DND-41 (cell line): ENCODE data around the gene PRKG2.
"Not testable (repeated sequence)": the region's sequence is repeated elsewhere in the genome, so short reads cannot be mapped to it uniquely, and the experiment has no call there.

Experiments used
- ATAC-seq: fragments of 200-7000 bp; cut with Tn5 transposase; 3 replicates; pipeline ENCODE4 v1.9.1; 2021; ENCODE audit warnings: low read depth; ENCODE audit not compliant: insufficient read depth
- DNase-seq: peaks from one replicate; pipeline ENCODE4 v3.0.0-alpha.2; 2020
- H2AFZ ChIP-seq: 2 replicates; pipeline ENCODE4 v1.6.0; 2012; ENCODE audit warnings: low read depth, low read length
- H3K27ac ChIP-seq: 2 replicates; pipeline ENCODE4 v1.5.1; 2012; ENCODE audit warnings: low read length, inconsistent platforms
- H3K27me3 ChIP-seq: fragments of 200-600 bp; sonication (generic); 2 replicates; pipeline ENCODE4 v1.6.0; 2012; ENCODE audit warnings: low read length, mild to moderate bottlenecking, inconsistent platforms; ENCODE audit not compliant: insufficient read depth, poor library complexity
- H3K36me3 ChIP-seq: 2 replicates; pipeline ENCODE4 v1.5.1; 2012; ENCODE audit warnings: low read length, inconsistent platforms; ENCODE audit not compliant: insufficient read depth
- H3K4me1 ChIP-seq: 2 replicates; pipeline ENCODE4 v1.5.1; 2012; ENCODE audit warnings: mild to moderate bottlenecking, low read length; ENCODE audit not compliant: insufficient read depth
- H3K4me2 ChIP-seq: 2 replicates; pipeline ENCODE4 v1.6.0; 2012; ENCODE audit warnings: mild to moderate bottlenecking, moderate library complexity, low read length, inconsistent platforms; ENCODE audit not compliant: insufficient read depth
- H3K4me3 ChIP-seq, 2 experiments: fragments of 200-600 bp in 1 of 2; shearing (Covaris generic) in 1 of 2; 2 replicates each; pipeline ENCODE4 v1.5.1; 2012 to 2016; ENCODE audit warnings: inconsistent platforms in 2 of 2, low read length in 2 of 2, mild to moderate bottlenecking in 2 of 2, low read depth in 1 of 2, moderate library complexity in 1 of 2
- H3K79me2 ChIP-seq: 2 replicates; pipeline ENCODE4 v1.6.0; 2012; ENCODE audit warnings: low read length, inconsistent platforms; ENCODE audit not compliant: insufficient read depth
- H3K9ac ChIP-seq: 2 replicates; pipeline ENCODE4 v1.6.0; 2012; ENCODE audit warnings: low read depth, mild to moderate bottlenecking, inconsistent platforms, low read length, moderate library complexity
- H3K9me3 ChIP-seq: 2 replicates; pipeline ENCODE4 v1.5.1; 2012; ENCODE audit warnings: low read length, moderate library complexity, mild to moderate bottlenecking, inconsistent platforms; ENCODE audit not compliant: insufficient read depth, severe bottlenecking
- H4K20me1 ChIP-seq: 2 replicates; pipeline ENCODE4 v1.6.0; 2012; ENCODE audit warnings: low read length; ENCODE audit not compliant: insufficient read depth
- CTCF ChIP-seq: IDR thresholded peaks from 2 replicates; pipeline ENCODE4 v1.5.1; 2012; ENCODE audit warnings: borderline replicate concordance, low read length, moderate library complexity, mild to moderate bottlenecking; ENCODE audit not compliant: poor library complexity, severe bottlenecking; ENCODE audit errors: extremely low read depth
- EZH2 ChIP-seq: IDR thresholded peaks from 3 replicates; pipeline ENCODE4 v1.6.1; 2012; ENCODE audit warnings: borderline replicate concordance, low read depth, mild to moderate bottlenecking, moderate library complexity, low read length, inconsistent platforms; ENCODE audit not compliant: severe bottlenecking

Gene PRKG2

GRCh38 chr4:81162752-81163458 lies 52.1 kb downstream of the PRKG2 start:
- Histone ChIP-seq H3K36me3 (no peaks in the 10 kb centered on the region), H3K9me3 (no peaks in the 10 kb centered on the region), H3K79me2 (no peaks in the 10 kb centered on the region), H2AFZ (no peak overlapping the region), H3K9ac (no peak overlapping the region), H4K20me1 (no peaks in the 10 kb centered on the region), H3K27me3 (peaks cover 3% of the 10 kb centered on the region), H3K4me3 (no peak overlapping the region), H3K4me2 (no peak overlapping the region), H3K4me1 (peaks cover 8% of the 10 kb centered on the region; the same call in 1 of the 2 replicates), H3K27ac (no peak overlapping the region)
- DNase-seq (no peak), ATAC-seq (peak; percentile 69)
- TF ChIP-seq EZH2 (no peak), CTCF (no peak)

- not testable (repeated sequence) for H3K4me3 ChIP-seq, H3K27ac ChIP-seq, H3K4me1 ChIP-seq, H3K4me2 ChIP-seq, DNase-seq, ATAC-seq, H3K9ac ChIP-seq, H4K20me1 ChIP-seq, H3K27me3 ChIP-seq, H3K36me3 ChIP-seq, H3K9me3 ChIP-seq, H3K79me2 ChIP-seq, H2AFZ ChIP-seq
These were observed 61.2 kb downstream of the PRKG2 start for GRCh38 chr4:81153714-81154323.

- Histone ChIP-seq H3K9ac (no peak overlapping the region), H4K20me1 (no peaks in the 10 kb centered on the region), H3K79me2 (no peaks in the 10 kb centered on the region), H3K4me1 (no peaks in the 10 kb centered on the region), H3K4me2 (no peak overlapping the region), H3K4me3 (no peak overlapping the region), H3K27ac (no peak overlapping the region), H2AFZ (no peak overlapping the region), H3K9me3 (no peaks in the 10 kb centered on the region), H3K36me3 (no peaks in the 10 kb centered on the region), H3K27me3 (no peaks in the 10 kb centered on the region)
- DNase-seq (no peak), ATAC-seq (no peak)
- no peak for TF ChIP-seq CTCF
- no peak for TF ChIP-seq EZH2
These were observed 61.9 kb downstream of the PRKG2 start for GRCh38 chr4:81152839-81153713.

- no peaks in the 10 kb centered on the region for H3K27me3 ChIP-seq
- H3K4me1 ChIP-seq: no peaks in the 10 kb centered on the region
- H4K20me1 ChIP-seq: no peaks in the 10 kb centered on the region
- no peak overlapping the region for H3K4me3 ChIP-seq
- no peak for TF ChIP-seq CTCF
- no peak for TF ChIP-seq EZH2
- H3K4me2 ChIP-seq: no peak overlapping the region
- H3K9ac ChIP-seq: no peak overlapping the region
- no peak overlapping the region for H2AFZ ChIP-seq
- DNase-seq (no peak), ATAC-seq (no peak)
- H3K79me2 ChIP-seq: no peaks in the 10 kb centered on the region
- no peak overlapping the region for H3K27ac ChIP-seq
- no peaks in the 10 kb centered on the region for H3K36me3 ChIP-seq
- no peaks in the 10 kb centered on the region for H3K9me3 ChIP-seq
These were observed 65.0 kb downstream of the PRKG2 start for GRCh38 chr4:81149976-81150375.
